ENCODE data around the gene ZNF460. TPM values are rescaled to one million over a fixed set of nuclear protein-coding genes. Genes with fewer than 3 reads are reported as not detected.

ZNF460 gene
- total and polyA plus RNA-seq, 2 of the 13 experiments (the other 11 are each of a cell fraction or from before 2014, with no cell fraction given) = 14.5 to 44.8 TPM

DNA sequence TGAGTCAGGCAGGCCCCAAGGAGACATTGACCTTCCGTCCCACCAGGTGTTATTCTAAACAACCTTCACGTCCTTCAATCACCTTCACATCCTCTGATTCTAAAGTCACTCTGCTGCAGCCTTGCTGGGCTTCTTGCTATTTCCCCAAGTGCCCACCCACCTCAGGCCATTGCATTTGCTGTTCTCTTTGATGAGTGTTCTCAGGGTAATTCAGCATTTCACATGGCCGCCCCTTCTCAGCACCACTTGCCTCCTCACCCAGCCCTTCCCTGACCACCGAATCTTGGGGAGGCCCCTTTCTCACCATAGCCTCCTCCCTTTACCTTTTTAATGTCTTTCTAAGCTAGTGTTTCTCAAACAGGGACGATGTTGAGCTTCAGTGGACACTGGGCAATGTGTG lies 35.2 kb upstream of the ZNF460 start:
- H3K4me3 ChIP-seq (replicated peaks in 1 of 3; ENCODE audit: insufficient read depth in 1 of 3, low read depth in 2 of 3, low read length in 3 of 3) = no peak overlapping the region
- in situ Hi-C loops (cut with HindIII; ENCODE audit: extremely low pct_ligation_motif_present, low pct_unique_long_range_greater_than_20kb) = no loop called here
- no peak overlapping the region for H2AFZ ChIP-seq (ENCODE audit: low read length)
- DNase-seq (ENCODE audit: low spot score) = no peak
- H3K9ac ChIP-seq (ENCODE audit: insufficient read depth, low read depth, low read length) = no peak overlapping the region
- FAIRE-seq = no peak
- H3K4me1 ChIP-seq (ENCODE audit: insufficient read depth, low read length) = peaks cover 46% of the 10 kb centered on the region
- ChIA-PET POLR2A (no interaction called here), CTCF (ENCODE audit: low intra/inter-chr PET ratio, low total read pairs) (no interaction called here)
- TF ChIP-seq ADNP (CRISPR knock-in tag; IDR thresholded peaks at IDR 0.05) (no peak), KLF6 (CRISPR knock-in tag; IDR thresholded peaks at IDR 0.05) (no peak), ZMAT3 (CRISPR knock-in tag; conservative IDR thresholded peaks at IDR 0.05) (no peak)
- H3K4me2 ChIP-seq (ENCODE audit: low read depth, low read length) = no peak overlapping the region
- intact Hi-C loops (cut with micrococcal nuclease; ENCODE audit: unreplicated experiment) = no loop called here
- WGBS (ENCODE audit: low lambda C conversion rate) = 94% methylated on average over 5 of the region's 5 CpGs
- H3K9me3 ChIP-seq (ENCODE audit: low read length) = no peaks in the 10 kb centered on the region
- H3K27ac ChIP-seq (ENCODE audit: extremely low read length, insufficient read depth, low read length) = peak overlapping the region; percentile 26
- H3K36me3 ChIP-seq (replicated peaks in 1 of 2; ENCODE audit: control insufficient read depth in 1 of 2, insufficient read depth in 2 of 2, low read length in 2 of 2) = peaks cover 9 to 34% of the 10 kb centered on the region in 2 experiments
- no peaks in the 10 kb centered on the region; a peak in 1 of 5 replicates for H3K27me3 ChIP-seq (ENCODE audit: control insufficient read depth in 1 of 2, insufficient read depth in 2 of 2, low read length in 2 of 2)
- no peak for ATAC-seq
- BruUV-seq (replicated peaks) = no TSS peak
- peaks cover 29% of the 10 kb centered on the region for H3K79me2 ChIP-seq (ENCODE audit: insufficient read depth, low read length)
- no peaks in the 10 kb centered on the region for H4K20me1 ChIP-seq (ENCODE audit: insufficient read depth, low read length)

DNA sequence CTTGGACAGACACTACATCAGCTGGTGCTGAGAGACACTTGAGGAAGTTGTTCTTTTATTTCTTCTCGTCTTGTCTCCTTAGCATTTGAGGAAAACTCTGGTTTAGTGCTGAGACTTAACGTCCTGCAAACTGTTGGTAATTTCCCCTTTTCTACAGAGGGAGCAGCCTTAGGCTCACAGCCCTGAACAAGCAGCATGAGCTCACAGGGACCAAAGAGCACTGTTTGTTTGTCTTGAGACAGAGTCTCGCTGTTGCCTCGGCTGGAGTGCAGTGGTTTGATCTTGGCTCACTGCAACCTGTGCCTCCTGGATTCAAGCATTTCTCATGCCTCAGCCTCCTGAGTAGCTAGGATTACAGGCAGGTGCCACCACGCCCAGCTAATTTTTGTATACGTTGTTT lies 34.3 kb upstream of the ZNF460 start:
- intact Hi-C loops (cut with micrococcal nuclease; ENCODE audit: unreplicated experiment) (no loop called here), in situ Hi-C loops (cut with HindIII; ENCODE audit: extremely low pct_ligation_motif_present, low pct_unique_long_range_greater_than_20kb) (no loop called here)
- peak overlapping the region; percentile 59 for H3K27ac ChIP-seq (ENCODE audit: extremely low read length, insufficient read depth, low read length)
- no peak overlapping the region for H2AFZ ChIP-seq (ENCODE audit: low read length)
- BruUV-seq (replicated peaks) = no TSS peak
- WGBS (ENCODE audit: low lambda C conversion rate) = 12% methylated on average over 6 of the region's 6 CpGs
- H3K9me3 ChIP-seq (ENCODE audit: low read length) = no peaks in the 10 kb centered on the region
- H3K27me3 ChIP-seq (ENCODE audit: control insufficient read depth in 1 of 2, insufficient read depth in 2 of 2, low read length in 2 of 2) = no peaks in the 10 kb centered on the region; a peak in 1 of 5 replicates
- H3K79me2 ChIP-seq (ENCODE audit: insufficient read depth, low read length) = peaks cover 27% of the 10 kb centered on the region
- peak overlapping the region; percentile 55 for H3K4me2 ChIP-seq (ENCODE audit: low read depth, low read length)
- ChIA-PET POLR2A (interaction anchor here (0.8 to 1.4 kb wide), 4 partner anchors 8 to 105 kb away, joined by 3 to 7 read pairs (median 4); partner anchors contain the start of gene ZNF304), CTCF (ENCODE audit: low intra/inter-chr PET ratio, low total read pairs) (no interaction called here)
- H3K36me3 ChIP-seq (replicated peaks in 1 of 2; ENCODE audit: control insufficient read depth in 1 of 2, insufficient read depth in 2 of 2, low read length in 2 of 2) = peaks cover 9 to 42% of the 10 kb centered on the region in 2 experiments
- H4K20me1 ChIP-seq (ENCODE audit: insufficient read depth, low read length) = no peaks in the 10 kb centered on the region
- DNase-seq (ENCODE audit: low spot score) = peak; percentile 79
- peaks cover 46% of the 10 kb centered on the region for H3K4me1 ChIP-seq (ENCODE audit: insufficient read depth, low read length)
- peak overlapping the region; percentile 33; the same call in 1 of the 2 replicates for H3K9ac ChIP-seq (ENCODE audit: insufficient read depth, low read depth, low read length)
- FAIRE-seq = peak; percentile 99
- H3K4me3 ChIP-seq (replicated peaks in 1 of 3; ENCODE audit: insufficient read depth in 1 of 3, low read depth in 2 of 3, low read length in 3 of 3) = peak overlapping the region in 1 of 3 experiments; percentile 18; a peak in 1 of 6 replicates
- ATAC-seq = peak; percentile 98
- TF ChIP-seq ZBTB7B (CRISPR knock-in tag; IDR thresholded peaks at IDR 0.05) (no peak), SKIL (CRISPR knock-in tag; IDR thresholded peaks at IDR 0.05; ENCODE audit: borderline replicate concordance) (no peak), TEAD3 (CRISPR knock-in tag; optimal IDR thresholded peaks at IDR 0.05; ENCODE audit: borderline replicate concordance) (peak; percentile 28), ZNF792 (CRISPR knock-in tag; IDR thresholded peaks at IDR 0.05) (peak; percentile 47; the same call in 1 of the 2 replicates), ZNF496 (CRISPR knock-in tag; IDR thresholded peaks at IDR 0.05; ENCODE audit: insufficient replicate concordance) (no peak), SALL1 (CRISPR knock-in tag; IDR thresholded peaks at IDR 0.05) (peak; percentile 77), RFX5 (IDR thresholded peaks at IDR 0.05; ENCODE audit: low read depth, low read length) (no peak), SSRP1 (CRISPR knock-in tag; IDR thresholded peaks at IDR 0.05) (peak; percentile 53; the same call in 1 of the 2 replicates), GATA4 (IDR thresholded peaks at IDR 0.05; ENCODE audit: borderline replicate concordance, low read depth) (no peak), ZNF282 (IDR thresholded peaks at IDR 0.05; ENCODE audit: partially characterized antibody) (no peak)
- TF ChIP-seq, protein P1, sequence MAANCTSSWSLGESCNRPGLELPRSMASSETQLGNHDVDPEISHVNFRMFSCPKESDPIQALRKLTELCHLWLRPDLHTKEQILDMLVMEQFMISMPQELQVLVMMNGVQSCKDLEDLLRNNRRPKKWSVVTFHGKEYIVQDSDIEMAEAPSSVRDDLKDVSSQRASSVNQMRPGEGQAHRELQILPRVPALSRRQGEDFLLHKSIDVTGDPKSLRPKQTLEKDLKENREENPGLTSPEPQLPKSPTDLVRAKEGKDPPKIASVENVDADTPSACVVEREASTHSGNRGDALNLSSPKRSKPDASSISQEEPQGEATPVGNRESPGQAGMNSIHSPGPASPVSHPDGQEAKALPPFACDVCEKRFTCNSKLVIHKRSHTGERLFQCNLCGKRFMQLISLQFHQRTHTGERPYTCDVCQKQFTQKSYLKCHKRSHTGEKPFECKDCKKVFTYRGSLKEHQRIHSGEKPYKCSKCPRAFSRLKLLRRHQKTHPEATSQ (CRISPR knock-in tag; IDR thresholded peaks at IDR 0.05; ENCODE audit: borderline replicate concordance) = no peak
- TF ChIP-seq, protein P2, sequence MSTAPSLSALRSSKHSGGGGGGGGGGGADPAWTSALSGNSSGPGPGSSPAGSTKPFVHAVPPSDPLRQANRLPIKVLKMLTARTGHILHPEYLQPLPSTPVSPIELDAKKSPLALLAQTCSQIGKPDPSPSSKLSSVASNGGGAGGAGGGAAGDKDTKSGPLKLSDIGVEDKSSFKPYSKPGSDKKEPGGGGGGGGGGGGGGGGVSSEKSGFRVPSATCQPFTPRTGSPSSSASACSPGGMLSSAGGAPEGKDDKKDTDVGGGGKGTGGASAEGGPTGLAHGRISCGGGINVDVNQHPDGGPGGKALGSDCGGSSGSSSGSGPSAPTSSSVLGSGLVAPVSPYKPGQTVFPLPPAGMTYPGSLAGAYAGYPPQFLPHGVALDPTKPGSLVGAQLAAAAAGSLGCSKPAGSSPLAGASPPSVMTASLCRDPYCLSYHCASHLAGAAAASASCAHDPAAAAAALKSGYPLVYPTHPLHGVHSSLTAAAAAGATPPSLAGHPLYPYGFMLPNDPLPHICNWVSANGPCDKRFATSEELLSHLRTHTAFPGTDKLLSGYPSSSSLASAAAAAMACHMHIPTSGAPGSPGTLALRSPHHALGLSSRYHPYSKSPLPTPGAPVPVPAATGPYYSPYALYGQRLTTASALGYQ (CRISPR knock-in tag; IDR thresholded peaks at IDR 0.05) = no peak
